ENCODE measurements around the gene CNTNAP2. TPM values are rescaled to one million over a fixed set of nuclear protein-coding genes. Genes with fewer than 3 reads are reported as not detected.

The CNTNAP2 gene
- total RNA-seq, 1 experiment from 2014 or later: 60.0 TPM

- intact Hi-C loops (cut with micrococcal nuclease; ENCODE audit: unreplicated experiment): no loop called here
- no peak for TF ChIP-seq EZH2 (IDR thresholded peaks at IDR 0.05; ENCODE audit: borderline replicate concordance, low read depth, low read length, poor library complexity, severe bottlenecking)
- no peak for TF ChIP-seq CTCF (conservative IDR thresholded peaks at IDR 0.05; ENCODE audit: low read depth, low read length)
- H3K27ac ChIP-seq (ENCODE audit: low read depth, low read length, poor library complexity, severe bottlenecking): no peak overlapping the region
- no peaks in the 10 kb centered on the region for H3K27me3 ChIP-seq (replicated peaks; ENCODE audit: insufficient read depth, low read depth, low read length, poor library complexity)
- H3K4me3 ChIP-seq (ENCODE audit: low read depth, low read length, poor library complexity, severe bottlenecking): no peak overlapping the region
- CTCF ChIA-PET: no interaction called here
- no TSS peak for BruUV-seq (replicated peaks)
- no peak for DNase-seq (ENCODE audit: low spot score)
- H3K9me3 ChIP-seq (ENCODE audit: low read depth, low read length, poor library complexity, severe bottlenecking): no peaks in the 10 kb centered on the region
- POLR2A ChIA-PET (ENCODE audit: low non-redundant PET): no interaction called here
- H3K4me1 ChIP-seq (ENCODE audit: insufficient read depth, low read length, poor library complexity, severe bottlenecking): no peaks in the 10 kb centered on the region
- H3K36me3 ChIP-seq (ENCODE audit: insufficient read depth, low read length, poor library complexity, severe bottlenecking): no peaks in the 10 kb centered on the region
Observed at GRCh38 chr7:146388928-146389327, 272.3 kb downstream of the CNTNAP2 start.

- no peaks in the 10 kb centered on the region for H3K9me3 ChIP-seq (ENCODE audit: low read depth, low read length, poor library complexity, severe bottlenecking)
- H3K4me1 ChIP-seq (ENCODE audit: insufficient read depth, low read length, poor library complexity, severe bottlenecking): no peaks in the 10 kb centered on the region
- DNase-seq (ENCODE audit: low spot score): no peak
- H3K27me3 ChIP-seq (replicated peaks; ENCODE audit: insufficient read depth, low read depth, low read length, poor library complexity): no peaks in the 10 kb centered on the region
- H3K4me3 ChIP-seq (ENCODE audit: low read depth, low read length, poor library complexity, severe bottlenecking): no peak overlapping the region
- H3K27ac ChIP-seq (ENCODE audit: low read depth, low read length, poor library complexity, severe bottlenecking): no peak overlapping the region
- intact Hi-C loops (cut with micrococcal nuclease; ENCODE audit: unreplicated experiment): no loop called here
- no peak for TF ChIP-seq EZH2 (IDR thresholded peaks at IDR 0.05; ENCODE audit: borderline replicate concordance, low read depth, low read length, poor library complexity, severe bottlenecking)
- no peak for TF ChIP-seq CTCF (conservative IDR thresholded peaks at IDR 0.05; ENCODE audit: low read depth, low read length)
- BruUV-seq (replicated peaks): no TSS peak
- H3K36me3 ChIP-seq (ENCODE audit: insufficient read depth, low read length, poor library complexity, severe bottlenecking): no peaks in the 10 kb centered on the region
- POLR2A ChIA-PET (ENCODE audit: low non-redundant PET): no interaction called here
- CTCF ChIA-PET: no interaction called here
Observed at GRCh38 chr7:146393346-146393745, 276.7 kb downstream of the CNTNAP2 start.

GRCh38 chr7:146397141-146397540 lies 280.5 kb downstream of the CNTNAP2 start:
- Histone ChIP-seq H3K4me1 (ENCODE audit: insufficient read depth, low read length, poor library complexity, severe bottlenecking) (no peaks in the 10 kb centered on the region), H3K27me3 (replicated peaks; ENCODE audit: insufficient read depth, low read depth, low read length, poor library complexity) (no peaks in the 10 kb centered on the region), H3K4me3 (ENCODE audit: low read depth, low read length, poor library complexity, severe bottlenecking) (no peak overlapping the region), H3K36me3 (ENCODE audit: insufficient read depth, low read length, poor library complexity, severe bottlenecking) (no peaks in the 10 kb centered on the region), H3K9me3 (ENCODE audit: low read depth, low read length, poor library complexity, severe bottlenecking) (no peaks in the 10 kb centered on the region), H3K27ac (ENCODE audit: low read depth, low read length, poor library complexity, severe bottlenecking) (no peak overlapping the region)
- no TSS peak for BruUV-seq (replicated peaks)
- intact Hi-C loops (cut with micrococcal nuclease; ENCODE audit: unreplicated experiment): no loop called here
- CTCF ChIA-PET: no interaction called here
- TF ChIP-seq CTCF (conservative IDR thresholded peaks at IDR 0.05; ENCODE audit: low read depth, low read length) (no peak), EZH2 (IDR thresholded peaks at IDR 0.05; ENCODE audit: borderline replicate concordance, low read depth, low read length, poor library complexity, severe bottlenecking) (no peak)
- POLR2A ChIA-PET (ENCODE audit: low non-redundant PET): no interaction called here
- no peak for DNase-seq (ENCODE audit: low spot score)
